Glutamatergic neuron (in vitro differentiated cells): Measurements from ENCODE around the gene OTUD5. TPM values are rescaled to one million over a fixed set of nuclear protein-coding genes. Genes with fewer than 3 reads are reported as not detected.

Experiments
- DNase-seq: peaks from one replicate; pipeline ENCODE4 v3.0.0; 2022
- H3K27ac Mint-ChIP-seq: one replicate; pipeline ENCODE4 v1.8.0; 2020; ENCODE audit warnings: mild to moderate bottlenecking, mixed read lengths, inconsistent platforms; ENCODE audit not compliant: unreplicated experiment
- H3K27me3 Mint-ChIP-seq: one replicate; pipeline ENCODE4 v1.8.0; 2020; ENCODE audit warnings: mild to moderate bottlenecking, moderate library complexity, mixed read lengths, inconsistent platforms; ENCODE audit not compliant: unreplicated experiment
- H3K36me3 Mint-ChIP-seq: one replicate; pipeline ENCODE4 v1.8.0; 2020; ENCODE audit warnings: mild to moderate bottlenecking, mixed read lengths, inconsistent platforms; ENCODE audit not compliant: unreplicated experiment
- H3K4me1 Mint-ChIP-seq: one replicate; pipeline ENCODE4 v1.8.0; 2020; ENCODE audit warnings: mild to moderate bottlenecking, low read depth, mixed read lengths, inconsistent platforms; ENCODE audit not compliant: unreplicated experiment
- H3K4me3 Mint-ChIP-seq: one replicate; pipeline ENCODE4 v1.8.0; 2020; ENCODE audit warnings: mild to moderate bottlenecking, mixed read lengths, inconsistent platforms; ENCODE audit not compliant: unreplicated experiment
- H3K9me3 Mint-ChIP-seq: one replicate; pipeline ENCODE4 v1.8.0; 2020; ENCODE audit warnings: mild to moderate bottlenecking, moderate library complexity, mixed read lengths, inconsistent platforms; ENCODE audit not compliant: unreplicated experiment
- CTCF ChIP-seq: fragments of 200-600 bp; sonication (generic); IDR thresholded peaks from one replicate; pipeline ENCODE4 v1.5.0; 2021; ENCODE audit not compliant: partially characterized antibody, unreplicated experiment
- total RNA-seq: library from RNA; stranded (reverse); fragmentation: NEBNext Ultra II Directional; extraction: Animal tissue kit (Norgen Biotek cat#: 25700); gene quantifications from one replicate; pipeline ENCODE4 v1.2.1, GENCODE V29; 2021; ENCODE audit not compliant: unreplicated experiment

The OTUD5 gene
- total RNA-seq, 1 donor from 2014 or later = 68.3 TPM

- peak overlapping the region; percentile 89 for H3K27ac Mint-ChIP-seq
- peak overlapping the region; percentile 71 for H3K4me3 Mint-ChIP-seq
- H3K4me1 Mint-ChIP-seq = peaks cover 15% of the 10 kb centered on the region
- peaks cover 2% of the 10 kb centered on the region for H3K36me3 Mint-ChIP-seq
- peaks cover 5% of the 10 kb centered on the region for H3K9me3 Mint-ChIP-seq
- no peak for DNase-seq
- no peak for TF ChIP-seq CTCF
- peaks cover 5% of the 10 kb centered on the region for H3K27me3 Mint-ChIP-seq
Measured at GRCh38 chrX:48919360-48919841, 38.0 kb downstream of the OTUD5 start.

DNA sequence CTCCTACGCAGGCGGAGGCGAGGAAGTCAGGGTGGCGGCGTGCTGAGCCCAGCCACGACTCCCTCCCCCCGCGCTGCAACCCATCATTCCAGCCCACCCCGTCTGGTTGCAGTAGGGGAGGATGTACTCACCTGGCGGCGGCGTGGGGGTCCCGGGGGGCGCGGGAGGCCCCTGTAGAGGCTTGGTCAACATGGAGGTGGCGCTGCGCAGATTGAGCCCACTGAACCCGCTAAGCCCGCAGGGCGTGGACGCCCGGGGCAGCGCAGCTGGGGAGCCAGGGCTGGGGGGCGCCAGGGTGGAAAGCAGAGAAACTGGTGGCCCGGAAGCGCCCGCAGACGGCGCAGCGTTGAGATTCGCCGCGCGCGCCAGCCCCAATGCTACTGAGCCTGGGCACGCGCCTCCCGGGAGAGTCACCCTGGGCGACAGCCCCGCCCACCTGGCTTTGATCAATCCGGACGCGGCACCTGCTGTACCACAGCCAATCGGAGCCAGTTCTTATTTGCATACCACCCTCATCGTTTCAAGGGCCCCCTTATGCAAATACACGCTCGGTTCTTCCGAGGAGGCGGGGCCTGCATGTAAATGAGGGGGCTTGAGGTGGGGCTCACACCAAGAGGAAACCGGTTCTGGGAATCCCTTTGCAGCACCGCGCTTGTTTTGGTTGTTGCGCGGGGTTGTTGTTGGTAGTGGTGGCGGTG lies 38.6 kb downstream of the OTUD5 start, which contains the start of gene PIM2:
PIM2 (minus strand) TSS at position 382 of the 698 bp plus-strand sequence; CDS start at position 192, 190 bp downstream.
- peaks cover 5% of the 10 kb centered on the region for H3K27me3 Mint-ChIP-seq
- no peaks in the 10 kb centered on the region for H3K36me3 Mint-ChIP-seq
- peaks cover 5% of the 10 kb centered on the region for H3K9me3 Mint-ChIP-seq
- peak within 1 kb of the TSS; percentile 89 for H3K27ac Mint-ChIP-seq
- TF ChIP-seq CTCF = no peak
- H3K4me3 Mint-ChIP-seq = peak within 1 kb of the TSS; percentile 89
- H3K4me1 Mint-ChIP-seq = peaks cover 15% of the 10 kb centered on the region
- DNase-seq = peak; percentile 89

DNA sequence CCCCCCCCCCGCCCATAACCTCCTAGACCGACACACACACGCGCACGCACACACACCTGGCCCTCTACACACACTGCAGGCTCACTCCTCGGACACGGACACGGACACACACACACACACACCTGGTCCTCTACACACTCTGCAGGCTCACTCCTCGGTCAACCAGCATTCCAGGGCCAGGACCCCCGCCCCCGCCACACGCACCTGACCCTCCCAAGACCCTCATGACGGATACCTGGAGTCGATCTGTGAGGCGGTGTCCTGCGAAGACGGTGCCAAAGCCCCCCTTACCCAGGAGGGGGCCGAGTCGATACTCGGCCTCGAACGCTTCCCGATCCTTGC lies 39.1 kb downstream of the OTUD5 start:
- H3K36me3 Mint-ChIP-seq = no peaks in the 10 kb centered on the region
- H3K4me3 Mint-ChIP-seq = peak overlapping the region; percentile 89
- peaks cover 15% of the 10 kb centered on the region for H3K4me1 Mint-ChIP-seq
- no peak for TF ChIP-seq CTCF
- no peak for DNase-seq
- H3K27me3 Mint-ChIP-seq = peaks cover 5% of the 10 kb centered on the region
- peaks cover 5% of the 10 kb centered on the region for H3K9me3 Mint-ChIP-seq
- no peak overlapping the region for H3K27ac Mint-ChIP-seq

GRCh38 chrX:48917139-48918001 lies 40.0 kb downstream of the OTUD5 start:
- no peaks in the 10 kb centered on the region for H3K36me3 Mint-ChIP-seq
- peak overlapping the region; percentile 89 for H3K4me3 Mint-ChIP-seq
- peak; percentile 85 for DNase-seq
- H3K27me3 Mint-ChIP-seq = peaks cover 5% of the 10 kb centered on the region
- peaks cover 15% of the 10 kb centered on the region for H3K4me1 Mint-ChIP-seq
- TF ChIP-seq CTCF = peak; percentile 93
- peaks cover 6% of the 10 kb centered on the region for H3K9me3 Mint-ChIP-seq
- H3K27ac Mint-ChIP-seq = peak overlapping the region; percentile 46
